ENCODE data around the gene EARS2.
"Not testable (repeated sequence)": the region's sequence is repeated elsewhere in the genome, so short reads cannot be mapped to it uniquely, and the experiment has no call there.

The EARS2 gene

DNA sequence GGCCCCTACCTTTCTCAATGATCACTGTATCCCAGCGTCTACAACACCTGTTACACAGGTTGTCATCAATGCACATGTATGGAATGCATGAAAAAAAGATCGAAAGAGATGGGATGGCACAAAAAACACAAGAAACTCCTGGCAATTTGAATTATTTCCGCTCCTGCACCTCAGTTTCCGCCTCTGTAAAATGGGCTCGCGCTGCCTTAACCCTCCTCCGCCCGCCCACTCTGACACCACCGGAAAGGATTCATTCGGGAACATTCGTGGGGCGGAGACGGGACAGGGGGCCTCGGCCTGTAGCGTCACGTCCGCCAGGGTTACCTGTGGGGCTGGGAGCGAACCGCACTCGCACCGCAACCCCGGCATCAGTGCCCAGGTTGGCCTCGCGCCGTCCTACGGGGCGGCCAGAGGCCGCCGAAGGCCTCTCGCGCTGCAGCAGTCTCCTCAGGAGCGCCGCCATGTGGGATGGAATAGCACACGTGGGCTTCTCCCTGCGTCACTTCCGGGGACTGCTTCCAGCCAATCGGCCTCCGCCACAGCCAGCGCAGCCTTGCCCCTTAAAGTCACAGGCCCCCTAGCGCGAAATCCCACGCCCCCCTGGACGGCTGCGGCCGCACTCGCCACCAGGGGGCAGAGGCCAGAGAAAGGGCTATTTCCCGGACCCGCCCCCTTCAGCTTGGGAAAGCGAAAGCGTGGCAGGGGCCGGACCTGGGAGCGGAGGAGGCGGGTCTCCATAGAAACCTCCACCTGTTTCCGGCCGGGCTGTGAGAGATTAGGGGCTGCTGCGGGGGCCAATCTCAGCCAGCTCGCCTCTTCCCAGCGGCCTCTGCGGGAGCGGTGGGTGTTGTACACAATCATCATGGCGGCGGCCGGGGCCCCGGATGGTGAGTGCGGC lies at the start of gene EARS2, which contains the start of gene UBFD1:
Gene EARS2, minus strand, starts transcription at position 470 of the 898 bp plus-strand sequence. Its CDS starts 7 bp downstream, at position 463.
Gene UBFD1, plus strand, starts transcription at position 847 of the 898 bp plus-strand sequence. Its CDS starts 16 bp downstream, at position 863.
- DNase-seq (ENCODE audit: insufficient read length, low spot score) (peak; percentile 90), FAIRE-seq (peak; percentile 94)

DNA sequence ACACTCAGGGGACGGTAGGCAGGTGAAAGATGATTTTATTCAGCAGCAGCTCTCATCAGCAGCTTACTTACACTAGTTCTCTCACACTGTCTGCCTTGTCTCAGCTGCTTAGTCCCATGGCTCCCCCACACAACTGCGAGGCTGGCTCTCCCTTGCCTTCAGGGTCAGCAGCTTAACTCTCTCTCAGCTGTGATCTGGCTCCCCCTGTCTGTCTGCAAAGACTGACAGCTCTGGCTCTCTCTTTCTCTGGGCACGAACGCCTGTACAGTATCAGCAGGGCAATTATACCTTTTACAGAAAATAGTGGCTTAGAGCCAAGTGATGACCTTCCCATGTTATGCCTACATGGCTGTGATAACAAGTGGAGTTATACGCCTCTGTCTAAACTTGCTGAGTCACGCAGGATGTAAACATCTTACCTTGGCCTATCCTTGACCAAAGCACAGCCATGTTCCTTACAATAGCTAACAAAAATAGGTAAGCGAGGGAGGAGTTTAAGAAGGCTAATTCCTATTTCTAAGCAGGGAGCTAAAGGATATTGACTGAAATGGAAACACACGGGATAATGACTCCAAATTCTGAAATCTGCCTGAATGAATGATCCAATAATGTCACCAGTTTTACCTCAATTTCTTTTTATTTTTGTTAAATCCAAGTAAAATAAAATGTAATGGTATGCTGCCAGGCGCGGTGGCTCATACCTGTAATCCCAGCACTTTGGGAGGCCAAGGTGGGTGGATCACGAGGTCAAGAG lies 40.0 kb upstream of the EARS2 start:
- DNase-seq (ENCODE audit: insufficient read length, low spot score), result peak; percentile 15
- FAIRE-seq, result no peak

DNA sequence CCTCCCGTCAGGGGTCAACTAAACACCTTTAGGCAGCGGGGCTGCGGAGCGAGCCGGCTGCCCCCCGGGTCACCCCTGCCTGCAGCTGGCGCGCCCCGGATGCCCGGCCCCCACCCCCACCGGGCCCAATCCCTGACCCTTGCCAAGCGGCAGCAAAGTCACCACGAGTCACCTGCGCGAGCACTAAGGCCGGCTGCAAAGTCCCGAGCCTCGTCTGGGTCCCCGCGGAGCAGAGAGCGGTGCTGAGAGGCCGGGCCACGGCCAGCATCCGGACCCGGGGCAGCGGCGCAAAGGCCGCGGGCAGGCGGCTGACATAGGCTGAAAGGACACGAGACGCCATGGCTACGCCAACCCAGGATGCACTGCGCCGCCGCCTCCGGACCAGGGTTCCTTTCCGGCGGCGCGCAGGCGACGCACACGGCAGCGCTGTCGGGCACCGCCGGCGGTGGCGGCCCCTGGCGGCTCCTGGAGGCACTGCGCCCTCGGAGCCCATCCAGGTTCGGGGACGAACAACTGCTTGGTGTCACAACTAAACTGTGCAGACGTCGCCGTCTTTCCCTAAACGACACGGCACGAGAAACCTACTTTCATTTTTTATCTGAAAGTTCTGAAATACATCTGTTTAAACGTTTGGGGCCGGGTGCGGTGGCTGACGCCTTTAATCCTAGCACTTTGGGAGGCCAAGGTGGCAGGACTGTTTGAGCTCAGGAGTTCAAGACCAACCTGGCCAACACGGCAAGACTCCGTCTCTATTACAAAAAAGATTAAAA lies 39.0 kb upstream of the EARS2 start, which contains the start of gene NDUFAB1:
Gene NDUFAB1, minus strand, starts transcription at position 366 of the 770 bp plus-strand sequence. Its CDS starts 26 bp downstream, at position 340.
- DNase-seq (ENCODE audit: insufficient read length, low spot score) (peak; percentile 92), FAIRE-seq (peak; percentile 26)

GRCh38 chr16:23595246-23595950 lies 38.2 kb upstream of the EARS2 start:
- FAIRE-seq (no peak), DNase-seq (ENCODE audit: insufficient read length, low spot score) (no peak)

- no peak for DNase-seq (ENCODE audit: insufficient read length, low spot score)
- no peak for FAIRE-seq
These were observed 37.0 kb upstream of the EARS2 start for GRCh38 chr16:23594186-23594585.

- no peak for DNase-seq (ENCODE audit: insufficient read length, low spot score)
- FAIRE-seq, result no peak
These were observed 33.0 kb upstream of the EARS2 start for GRCh38 chr16:23590181-23590580.

DNA sequence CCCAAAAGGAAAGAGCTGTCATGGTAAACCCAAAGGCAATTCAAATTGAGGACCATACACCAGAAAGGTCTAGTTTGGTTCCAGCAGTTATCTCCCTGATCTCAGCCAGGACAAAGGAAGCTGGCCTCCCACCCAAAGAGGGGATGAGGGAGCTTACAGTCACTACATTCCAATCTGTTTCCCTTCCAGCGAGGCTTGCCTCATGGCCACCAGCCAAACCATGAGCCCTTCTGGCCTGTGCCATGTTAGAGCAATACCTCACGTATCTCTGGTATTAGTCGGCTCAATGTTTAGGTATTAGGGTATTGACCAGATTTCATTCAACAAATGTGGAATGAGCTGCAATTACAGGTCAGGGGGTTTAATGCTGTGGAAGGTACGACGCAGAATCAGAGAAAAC lies 30.6 kb upstream of the EARS2 start:
- no peak for DNase-seq (ENCODE audit: insufficient read length, low spot score)
- no peak for FAIRE-seq

DNA sequence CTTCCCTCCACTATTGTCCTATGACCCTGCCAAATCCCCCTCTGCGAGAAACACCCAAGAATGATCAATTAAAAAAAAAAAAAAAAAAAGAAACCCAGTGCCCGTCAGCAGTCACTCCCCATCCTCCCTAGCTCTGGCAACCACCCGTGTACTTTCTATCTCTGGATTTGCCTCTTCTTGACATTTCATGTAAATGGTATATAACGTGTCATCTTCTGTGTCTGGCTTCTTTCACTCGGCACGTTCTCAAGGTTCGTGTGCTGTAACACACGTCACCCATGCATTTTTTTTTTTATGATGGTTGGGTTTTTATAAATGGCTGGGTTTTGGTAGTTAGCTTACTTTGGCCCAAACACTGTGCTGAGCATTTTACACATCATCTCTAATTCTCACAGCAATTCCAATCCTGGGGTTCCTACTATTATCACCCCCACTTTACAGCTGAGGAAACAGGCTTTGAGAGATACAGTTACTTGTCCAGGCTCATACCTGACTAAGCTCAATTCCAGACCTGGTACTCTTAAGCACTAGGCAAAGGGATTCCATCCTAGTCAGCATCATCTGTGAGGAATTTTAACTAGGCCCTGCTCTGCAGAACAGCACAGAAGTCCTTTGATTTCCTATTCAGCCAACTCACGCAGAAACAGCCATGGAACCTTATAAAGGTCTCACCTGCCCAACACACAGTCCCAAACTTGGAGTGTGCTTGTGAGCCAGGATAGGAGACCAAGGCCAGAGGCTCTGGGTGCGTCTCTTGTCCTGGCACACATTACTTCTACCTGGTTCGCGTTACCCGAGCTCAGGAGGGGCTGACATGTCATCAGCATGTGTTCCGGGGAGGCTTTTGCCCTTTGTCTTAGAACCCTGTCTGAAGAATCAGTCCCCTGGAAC lies 27.3 kb upstream of the EARS2 start:
- DNase-seq (ENCODE audit: insufficient read length, low spot score) (no peak), FAIRE-seq (no peak)

- not testable (repeated sequence) for FAIRE-seq; DNase-seq (ENCODE audit: insufficient read length, low spot score)
These were observed 26.1 kb upstream of the EARS2 start for GRCh38 chr16:23583271-23583670.

DNA sequence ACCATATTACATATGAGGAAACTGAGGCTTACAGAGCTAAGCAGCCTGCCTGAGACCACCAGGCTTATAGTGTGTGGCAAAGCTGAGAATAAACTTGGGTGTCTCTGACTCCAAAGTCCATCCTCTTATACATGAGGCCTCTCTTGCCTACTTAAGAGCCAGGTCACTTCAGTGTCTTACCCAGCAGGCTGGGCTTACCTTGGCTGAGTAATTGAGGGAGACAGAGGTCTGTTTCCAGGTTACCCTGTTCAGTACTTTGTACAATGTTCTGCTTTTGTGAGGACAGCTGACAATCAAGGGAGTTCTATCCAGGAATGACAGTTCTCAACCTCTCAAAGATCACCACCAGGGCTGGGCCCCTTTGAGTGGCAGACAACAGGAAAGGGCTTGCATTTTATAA lies 24.6 kb upstream of the EARS2 start:
- no peak for DNase-seq (ENCODE audit: insufficient read length, low spot score)

GRCh38 chr16:23580391-23580790 lies 23.2 kb upstream of the EARS2 start:
- no peak for DNase-seq (ENCODE audit: insufficient read length, low spot score)
- no peak for FAIRE-seq

More for the DNA sequence above, 24.6 kb upstream of the EARS2 start:
- FAIRE-seq, result no peak

GRCh38 chr16:23579371-23579770 lies 22.2 kb upstream of the EARS2 start:
- no peak for FAIRE-seq
- DNase-seq (ENCODE audit: insufficient read length, low spot score), result no peak

- FAIRE-seq (no peak), DNase-seq (ENCODE audit: insufficient read length, low spot score) (no peak)
These were observed 21.1 kb upstream of the EARS2 start for GRCh38 chr16:23578101-23578830.

DNA sequence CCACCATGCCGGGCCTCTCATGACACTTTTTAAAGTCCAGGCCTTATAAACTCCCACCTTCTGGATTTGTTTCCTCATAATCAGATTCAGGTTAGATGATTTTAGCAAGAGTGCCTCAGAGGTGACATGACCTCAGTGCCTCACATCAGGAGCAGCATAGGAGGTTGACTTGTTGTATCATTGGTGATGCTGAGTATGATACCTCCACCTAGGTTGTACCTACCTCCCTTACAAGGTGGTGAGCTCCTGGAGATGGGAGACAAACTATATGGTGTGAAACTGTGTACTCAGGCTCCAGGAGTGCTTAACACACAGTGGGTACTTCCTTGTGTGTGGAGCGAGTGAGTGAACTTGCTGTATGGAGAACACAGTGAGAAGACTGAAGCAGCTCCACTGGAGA lies 20.3 kb upstream of the EARS2 start:
- no peak for FAIRE-seq
- no peak for DNase-seq (ENCODE audit: insufficient read length, low spot score)

- DNase-seq (ENCODE audit: insufficient read length, low spot score), result no peak
These were observed 18.7 kb upstream of the EARS2 start for GRCh38 chr16:23575834-23576233.

GRCh38 chr16:23573817-23574216 lies 16.7 kb upstream of the EARS2 start:
- FAIRE-seq (no peak), DNase-seq (ENCODE audit: insufficient read length, low spot score) (no peak)

More at GRCh38 chr16:23575834-23576233, 18.7 kb upstream of the EARS2 start:
- FAIRE-seq, result no peak

- no peak for DNase-seq (ENCODE audit: insufficient read length, low spot score)
- FAIRE-seq, result no peak
These were observed 15.2 kb upstream of the EARS2 start for GRCh38 chr16:23572394-23572793.

DNA sequence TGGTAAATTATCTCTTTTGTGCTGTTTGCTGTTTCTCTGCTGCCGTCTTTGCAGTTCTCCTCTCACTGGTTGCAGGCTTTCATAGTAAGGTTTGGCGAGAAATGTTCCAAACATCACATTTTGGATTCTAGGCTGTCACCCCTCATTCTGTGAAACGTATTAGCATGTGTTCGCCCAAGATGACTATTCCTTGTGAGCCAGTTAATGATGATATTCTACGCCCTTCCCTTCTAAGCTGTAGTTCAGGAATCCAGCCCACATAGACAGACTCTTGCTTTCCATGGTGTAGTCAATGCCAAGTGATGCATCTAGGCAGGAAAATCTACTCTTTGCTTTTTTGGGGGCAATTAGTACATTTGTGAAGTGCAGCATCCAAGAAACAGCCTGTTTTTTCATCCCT lies 14.7 kb upstream of the EARS2 start:
- FAIRE-seq, result no peak

More for the DNA sequence above, 14.7 kb upstream of the EARS2 start:
- DNase-seq (ENCODE audit: insufficient read length, low spot score), result no peak

Measured in GM19239 (cell line).